Muscle layer of duodenum (tissue), 2 donors: Measurements from ENCODE around the gene ARID3B.
"Not testable (repeated sequence)": the region's sequence is repeated elsewhere in the genome, so short reads cannot be mapped to it uniquely, and the experiment has no call there.

Experiments used
- H3K27ac ChIP-seq: one replicate; pipeline ENCODE4 v1.7.0; 2013; ENCODE audit warnings: mild to moderate bottlenecking, low read length
- H3K27me3 ChIP-seq: one replicate; pipeline ENCODE4 v1.7.0; 2013; ENCODE audit warnings: low read depth, mild to moderate bottlenecking, control low read depth, low read length
- H3K36me3 ChIP-seq, 2 donors: one replicate each; pipeline ENCODE4 v1.7.0; 2013; ENCODE audit warnings: low read length in 2 of 2, control low read depth in 1 of 2, mild to moderate bottlenecking in 1 of 2; ENCODE audit not compliant: insufficient read depth in 2 of 2, control insufficient read depth in 1 of 2
- H3K4me1 ChIP-seq, 2 donors: one replicate each; pipeline ENCODE4 v1.7.0; 2013; ENCODE audit warnings: low read length in 2 of 2, mild to moderate bottlenecking in 2 of 2, control low read depth in 1 of 2, moderate library complexity in 1 of 2; ENCODE audit not compliant: insufficient read depth in 2 of 2, control insufficient read depth in 1 of 2
- H3K4me3 ChIP-seq, 2 donors: one replicate each; pipeline ENCODE4 v1.7.0; 2013; ENCODE audit warnings: low read length in 2 of 2, low read depth in 1 of 2, mild to moderate bottlenecking in 1 of 2
- H3K9me3 ChIP-seq, 2 donors: one replicate each; pipeline ENCODE4 v1.7.0; 2013; ENCODE audit warnings: low read length in 2 of 2, control low read depth in 1 of 2, mild to moderate bottlenecking in 1 of 2; ENCODE audit not compliant: control insufficient read depth in 1 of 2
- donor health status: healthy.

Gene ARID3B

DNA sequence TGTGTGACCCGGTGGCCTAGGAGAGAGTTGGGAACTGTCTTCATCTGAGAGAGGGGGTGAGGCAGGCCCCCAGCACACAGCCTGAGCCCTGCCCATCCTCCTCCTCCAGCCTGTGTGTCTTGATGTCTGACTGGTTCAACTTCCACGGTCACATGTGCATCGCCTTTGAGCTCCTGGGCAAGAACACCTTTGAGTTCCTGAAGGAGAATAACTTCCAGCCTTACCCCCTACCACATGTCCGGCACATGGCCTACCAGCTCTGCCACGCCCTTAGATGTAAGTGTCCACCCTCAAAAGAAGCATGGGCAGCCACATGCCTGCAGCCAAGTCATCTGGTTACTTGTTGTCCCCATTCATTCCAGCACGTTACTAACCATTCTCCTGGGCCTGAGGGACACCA lies 84.7 kb downstream of the ARID3B start:
- Histone ChIP-seq H3K9me3 (no peaks in the 10 kb centered on the region), H3K4me1 (peaks cover 0 to 7% of the 10 kb centered on the region in 2 donors), H3K36me3 (peaks cover 92 to 100% of the 10 kb centered on the region in 2 donors), H3K27ac (no peak overlapping the region), H3K4me3 (no peak overlapping the region), H3K27me3 (no peaks in the 10 kb centered on the region)

DNA sequence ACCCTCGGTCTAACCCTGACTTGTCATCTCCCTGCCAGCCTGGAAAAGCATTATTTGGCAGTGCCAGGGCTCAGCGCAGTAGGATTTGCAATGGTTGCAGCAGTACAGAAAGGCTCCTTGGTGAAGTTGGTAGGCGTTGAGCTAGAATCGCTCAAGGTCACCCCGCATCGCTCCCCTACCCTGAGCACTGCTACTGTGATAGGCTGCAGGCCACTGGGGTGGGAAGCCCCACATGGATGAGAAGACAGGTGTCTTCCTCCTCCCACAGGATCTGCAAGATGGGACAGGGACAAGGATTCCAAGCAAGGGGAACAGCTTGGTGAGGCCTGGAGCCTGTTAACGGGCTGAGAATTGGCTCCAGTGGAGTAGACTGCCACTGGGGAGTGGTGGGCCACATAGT lies 85.3 kb downstream of the ARID3B start:
- Histone ChIP-seq H3K9me3 (no peaks in the 10 kb centered on the region), H3K27me3 (no peaks in the 10 kb centered on the region), H3K27ac (no peak overlapping the region), H3K36me3 (peaks cover 93 to 100% of the 10 kb centered on the region in 2 donors), H3K4me3 (no peak overlapping the region), H3K4me1 (peaks cover 0 to under 1% of the 10 kb centered on the region in 2 donors)

DNA sequence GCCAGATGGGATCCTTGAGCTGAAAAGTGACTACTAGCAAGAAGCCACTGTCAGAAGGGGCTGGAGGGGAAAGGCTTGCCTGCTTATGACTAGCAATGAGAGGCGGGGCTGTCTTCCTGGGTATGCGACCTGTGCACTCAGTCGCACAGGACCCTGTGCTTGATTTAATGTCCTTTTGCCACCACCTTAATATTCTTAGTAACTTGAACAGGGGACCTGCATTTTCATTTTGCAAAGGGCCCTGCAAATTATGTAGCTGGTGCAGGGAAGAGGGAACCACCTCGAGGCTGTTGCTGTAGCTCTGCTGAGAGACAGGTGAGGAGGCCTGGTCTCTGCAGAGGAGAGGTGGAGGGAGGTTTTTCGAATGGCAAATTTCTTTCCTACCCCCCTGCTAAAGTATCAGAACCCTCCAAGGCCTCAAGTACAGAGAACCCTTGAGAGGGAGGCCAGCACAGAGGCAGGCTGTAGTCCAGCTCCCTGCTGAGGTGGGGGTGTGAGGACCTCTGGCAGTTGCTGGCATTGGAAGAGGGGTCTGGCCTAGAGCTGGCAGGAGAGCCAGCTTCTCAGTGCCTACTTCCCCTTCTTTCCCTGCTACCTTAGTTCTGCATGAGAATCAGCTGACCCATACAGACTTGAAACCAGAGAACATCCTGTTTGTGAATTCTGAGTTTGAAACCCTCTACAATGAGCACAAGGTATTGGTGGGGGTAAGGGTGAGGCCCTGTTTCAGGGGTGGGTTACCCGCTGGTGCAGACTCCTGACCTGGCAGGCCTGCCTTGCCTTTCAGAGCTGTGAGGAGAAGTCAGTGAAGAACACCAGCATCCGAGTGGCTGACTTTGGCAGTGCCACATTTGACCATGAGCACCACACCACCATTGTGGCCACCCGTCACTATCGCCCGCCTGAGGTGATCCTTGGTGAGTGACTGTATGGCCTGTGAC lies 86.0 kb downstream of the ARID3B start:
- no peak overlapping the region for H3K4me3 ChIP-seq
- peaks cover 89 to 98% of the 10 kb centered on the region in 2 donors for H3K36me3 ChIP-seq
- no peaks in the 10 kb centered on the region for H3K4me1 ChIP-seq
- H3K9me3 ChIP-seq: no peaks in the 10 kb centered on the region
- no peak overlapping the region for H3K27ac ChIP-seq
- no peaks in the 10 kb centered on the region for H3K27me3 ChIP-seq

DNA sequence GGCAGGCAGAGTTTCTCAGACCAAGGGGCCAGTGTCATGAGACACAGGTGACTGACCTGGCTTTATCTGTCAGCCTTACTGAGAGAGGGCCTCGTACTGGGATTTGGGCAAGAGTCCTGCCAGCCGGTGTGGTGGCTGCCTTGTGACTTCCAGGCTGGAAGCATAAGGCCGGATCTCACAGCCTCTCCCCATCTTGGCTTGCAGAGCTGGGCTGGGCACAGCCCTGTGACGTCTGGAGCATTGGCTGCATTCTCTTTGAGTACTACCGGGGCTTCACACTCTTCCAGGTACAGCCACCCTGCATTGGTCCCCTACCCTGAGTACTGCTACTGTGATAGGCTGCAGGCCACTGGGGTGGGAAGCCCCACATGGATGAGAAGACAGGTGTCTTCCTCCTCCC lies 86.7 kb downstream of the ARID3B start:
- H3K27me3 ChIP-seq: no peaks in the 10 kb centered on the region
- no peaks in the 10 kb centered on the region for H3K9me3 ChIP-seq
- no peaks in the 10 kb centered on the region for H3K4me1 ChIP-seq
- peaks cover 89 to 98% of the 10 kb centered on the region in 2 donors for H3K36me3 ChIP-seq
- no peak overlapping the region for H3K27ac ChIP-seq
- no peak overlapping the region for H3K4me3 ChIP-seq

DNA sequence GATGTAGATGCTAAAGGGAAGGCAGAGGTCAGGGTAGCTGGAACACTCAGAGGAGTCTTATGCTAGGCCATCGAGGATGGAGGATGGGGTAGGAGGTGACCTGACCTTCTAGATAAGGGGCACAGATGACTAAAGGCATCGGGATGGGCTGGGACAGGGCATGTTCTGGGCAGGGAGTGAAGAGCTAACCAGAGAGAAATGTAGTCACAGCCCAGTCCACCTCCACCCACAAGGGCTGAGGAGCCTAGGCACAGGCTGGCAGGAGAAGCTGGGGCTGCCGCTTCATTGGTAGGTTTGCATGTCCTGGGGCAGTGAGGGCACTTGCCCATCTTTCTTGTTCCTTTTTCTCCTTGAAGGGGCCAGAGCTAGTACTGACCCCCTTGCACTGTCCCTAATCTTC lies 87.2 kb downstream of the ARID3B start:
- H3K4me1 ChIP-seq: no peaks in the 10 kb centered on the region
- H3K9me3 ChIP-seq: no peaks in the 10 kb centered on the region
- H3K27ac ChIP-seq: no peak overlapping the region
- H3K36me3 ChIP-seq: peaks cover 87 to 98% of the 10 kb centered on the region in 2 donors
- no peak overlapping the region for H3K4me3 ChIP-seq
- H3K27me3 ChIP-seq: no peaks in the 10 kb centered on the region

DNA sequence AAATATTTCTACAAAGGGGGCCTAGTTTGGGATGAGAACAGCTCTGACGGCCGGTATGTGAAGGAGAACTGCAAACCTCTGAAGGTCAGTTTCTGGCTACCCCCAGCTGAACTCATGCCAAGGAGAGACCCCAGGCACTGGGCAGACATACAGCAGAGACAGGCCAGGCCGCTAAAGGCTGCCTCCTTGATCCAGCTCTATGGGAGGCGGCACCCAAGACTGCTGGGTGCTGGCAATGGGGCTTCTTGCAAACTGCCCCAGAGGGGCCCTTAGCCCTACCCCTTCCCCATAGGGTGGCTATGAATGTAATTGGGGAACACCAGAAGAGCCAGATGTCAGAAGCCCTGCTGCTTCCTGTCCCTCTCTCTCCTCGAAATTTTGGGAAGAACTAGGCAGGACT lies 87.9 kb downstream of the ARID3B start:
- no peaks in the 10 kb centered on the region for H3K4me1 ChIP-seq
- H3K27ac ChIP-seq: no peak overlapping the region
- H3K4me3 ChIP-seq: no peak overlapping the region
- H3K27me3 ChIP-seq: no peaks in the 10 kb centered on the region
- H3K36me3 ChIP-seq: peaks cover 87 to 98% of the 10 kb centered on the region in 2 donors
- H3K9me3 ChIP-seq: no peaks in the 10 kb centered on the region

DNA sequence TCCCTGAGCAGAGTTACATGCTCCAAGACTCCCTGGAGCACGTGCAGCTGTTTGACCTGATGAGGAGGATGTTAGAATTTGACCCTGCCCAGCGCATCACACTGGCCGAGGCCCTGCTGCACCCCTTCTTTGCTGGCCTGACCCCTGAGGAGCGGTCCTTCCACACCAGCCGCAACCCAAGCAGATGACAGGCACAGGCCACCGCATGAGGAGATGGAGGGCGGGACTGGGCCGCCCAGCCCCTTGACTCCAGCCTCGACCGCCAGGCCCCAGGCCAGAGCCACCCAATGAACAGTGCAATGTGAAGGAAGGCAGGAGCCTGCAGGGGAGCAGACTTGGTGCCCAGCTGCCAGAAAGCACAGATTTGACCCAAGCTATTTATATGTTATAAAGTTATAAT lies 88.7 kb downstream of the ARID3B start:
- H3K9me3 ChIP-seq, H3K27ac ChIP-seq, H3K4me3 ChIP-seq, H3K27me3 ChIP-seq, H3K4me1 ChIP-seq: not testable (repeated sequence)
- H3K36me3 ChIP-seq: peaks cover 87 to 98% of the 10 kb centered on the region in 2 donors

DNA sequence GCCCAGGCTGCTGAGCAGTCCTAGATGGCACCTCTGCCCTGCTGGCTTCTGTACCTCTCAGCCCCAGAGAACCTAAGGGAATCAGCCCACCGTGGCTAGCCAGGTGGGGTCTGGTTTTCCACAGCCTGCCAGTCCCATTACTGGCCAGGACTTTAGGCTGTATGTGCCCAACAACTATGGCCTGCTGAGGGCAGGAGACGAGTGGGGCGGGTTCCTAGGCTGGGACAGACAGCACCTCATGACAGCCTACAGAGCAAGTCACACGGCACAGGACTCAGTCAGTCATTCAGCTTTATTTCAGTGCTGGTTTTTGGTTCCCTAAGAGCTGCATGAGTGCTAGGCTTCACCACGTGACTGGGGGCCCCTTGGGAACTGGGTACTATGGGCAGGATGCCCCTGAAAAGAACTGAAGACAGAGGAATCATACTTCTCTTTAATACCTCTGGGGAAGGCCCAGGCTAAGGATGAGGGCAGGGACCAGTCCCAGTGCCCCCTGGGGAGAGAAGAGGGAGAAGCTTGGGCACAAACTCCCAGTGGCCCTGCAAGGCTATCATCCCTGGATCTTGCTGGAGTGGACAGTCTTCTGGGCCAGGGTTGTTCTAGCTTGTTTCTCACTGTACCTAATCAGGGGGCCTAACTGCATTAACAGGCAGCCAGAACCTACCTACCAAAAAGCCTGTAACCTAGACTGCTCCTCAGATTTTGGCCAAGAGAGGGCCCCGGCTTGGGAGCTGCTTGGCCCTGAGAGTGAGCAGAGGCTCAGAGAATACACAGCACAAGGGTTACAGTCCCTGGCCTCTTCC lies 89.5 kb downstream of the ARID3B start:
- H3K36me3 ChIP-seq: peaks cover 86 to 95% of the 10 kb centered on the region in 2 donors
- no peaks in the 10 kb centered on the region for H3K9me3 ChIP-seq
- H3K27ac ChIP-seq: no peak overlapping the region
- no peak overlapping the region for H3K4me3 ChIP-seq
- H3K27me3 ChIP-seq: no peaks in the 10 kb centered on the region
- H3K4me1 ChIP-seq: no peaks in the 10 kb centered on the region

DNA sequence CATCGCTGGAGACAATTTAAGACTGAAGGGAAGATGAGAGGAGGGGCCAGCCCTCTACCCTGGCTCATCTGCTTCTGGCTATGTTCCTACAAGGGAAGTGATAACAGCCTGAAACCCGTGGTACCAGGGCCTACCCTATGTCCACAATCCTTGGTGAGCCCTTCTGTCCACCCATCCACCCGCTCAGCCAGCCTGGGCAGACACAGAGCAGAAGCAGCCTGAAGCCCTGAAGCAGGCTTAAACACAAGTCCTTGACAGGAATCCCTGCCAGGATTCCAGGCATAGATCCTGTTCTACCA lies 90.0 kb downstream of the ARID3B start:
- H3K27me3 ChIP-seq: no peaks in the 10 kb centered on the region
- H3K27ac ChIP-seq: no peak overlapping the region
- peaks cover 86 to 95% of the 10 kb centered on the region in 2 donors for H3K36me3 ChIP-seq
- no peak overlapping the region for H3K4me3 ChIP-seq
- H3K9me3 ChIP-seq: no peaks in the 10 kb centered on the region
- H3K4me1 ChIP-seq: no peaks in the 10 kb centered on the region

DNA sequence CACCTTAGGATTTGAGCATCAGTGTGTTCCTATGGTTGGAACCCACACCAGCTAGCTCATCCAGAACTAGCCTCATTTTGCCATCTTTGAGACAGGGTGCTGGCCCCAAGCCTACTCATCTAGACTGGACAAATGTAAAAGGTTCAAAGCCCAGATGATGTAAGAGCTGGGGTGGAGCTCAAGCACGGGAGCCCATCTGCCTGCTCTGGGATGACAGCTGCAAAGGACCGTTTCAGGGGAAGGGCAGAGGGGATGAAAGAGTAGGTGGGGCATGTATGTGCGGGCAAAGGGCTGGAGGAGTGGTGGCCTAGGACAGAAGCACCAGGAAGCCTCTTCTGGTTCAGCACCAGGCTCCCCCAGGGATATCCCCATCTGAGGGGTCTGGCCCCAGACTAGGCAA lies 90.4 kb downstream of the ARID3B start:
- Histone ChIP-seq H3K4me1 (no peaks in the 10 kb centered on the region), H3K36me3 (peaks cover 86 to 95% of the 10 kb centered on the region in 2 donors), H3K4me3 (no peak overlapping the region), H3K27ac (no peak overlapping the region), H3K27me3 (no peaks in the 10 kb centered on the region), H3K9me3 (no peaks in the 10 kb centered on the region)

DNA sequence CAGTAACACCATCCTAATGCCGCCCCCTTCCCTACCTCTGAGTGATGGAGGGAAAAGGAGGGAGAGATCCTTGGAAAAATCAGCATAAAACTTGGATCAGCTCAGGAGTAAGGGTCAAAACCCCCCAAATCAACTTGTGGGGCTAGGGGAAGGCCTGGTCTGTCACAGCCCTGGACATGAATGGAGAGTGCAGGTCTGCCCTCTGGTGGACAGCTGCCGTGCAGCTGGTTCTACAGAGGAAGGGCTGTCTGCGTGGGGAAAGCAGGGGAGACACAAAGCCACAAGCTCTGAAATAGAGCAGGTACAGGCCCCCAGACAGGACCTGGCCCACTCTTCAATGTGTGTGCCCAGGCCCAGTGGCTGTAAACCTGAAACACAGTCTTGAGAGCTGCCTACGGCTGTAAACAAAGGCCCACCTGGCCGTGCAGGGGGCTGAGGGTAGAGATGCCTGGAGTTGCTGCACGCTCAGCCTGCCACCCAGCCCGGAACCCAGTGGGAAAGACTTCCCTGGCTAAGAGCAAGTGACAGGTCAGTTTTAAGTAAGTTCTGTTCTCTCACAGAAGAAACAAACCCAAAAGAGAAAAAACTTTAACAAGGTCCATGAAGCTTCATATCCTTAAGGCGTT lies 91.0 kb downstream of the ARID3B start:
- H3K36me3 ChIP-seq: peaks cover 86 to 95% of the 10 kb centered on the region in 2 donors
- no peaks in the 10 kb centered on the region for H3K27me3 ChIP-seq
- H3K9me3 ChIP-seq: no peaks in the 10 kb centered on the region
- H3K4me3 ChIP-seq: no peak overlapping the region
- H3K27ac ChIP-seq: no peak overlapping the region
- no peaks in the 10 kb centered on the region for H3K4me1 ChIP-seq
